NCI-H69 (cell line): ENCODE data around the gene CELF3.
"Not testable (repeated sequence)": the region's sequence is repeated elsewhere in the genome, so short reads cannot be mapped to it uniquely, and the experiment has no call there.

Source experiments
- DNase-seq: peaks from one replicate; lab custom pipeline; 2025; lab: John Stamatoyannopoulos, UW

The CELF3 gene

GRCh38 chr1:151703813-151704212, 12.8 kb downstream of the CELF3 start:
- DNase-seq = no peak

- no peak for DNase-seq
Observed at GRCh38 chr1:151702936-151703335, 13.7 kb downstream of the CELF3 start.

GRCh38 chr1:151701515-151701914, 15.1 kb downstream of the CELF3 start:
- DNase-seq = no peak

- DNase-seq = peak; percentile 65
Observed at GRCh38 chr1:151693057-151693651, 23.4 kb downstream of the CELF3 start.

GRCh38 chr1:151692226-151692625, 24.4 kb downstream of the CELF3 start:
- no peak for DNase-seq

GRCh38 chr1:151689494-151689893, 27.1 kb downstream of the CELF3 start:
- no peak for DNase-seq

- no peak for DNase-seq
Observed at GRCh38 chr1:151686561-151686960, 30.0 kb downstream of the CELF3 start.

GRCh38 chr1:151684128-151684527, 32.5 kb downstream of the CELF3 start:
- DNase-seq = no peak

- DNase-seq = not testable (repeated sequence)
Observed at GRCh38 chr1:151682901-151683300, 33.7 kb downstream of the CELF3 start.

GRCh38 chr1:151681923-151682322, 34.7 kb downstream of the CELF3 start:
- DNase-seq = no peak

- DNase-seq = no peak
Observed at GRCh38 chr1:151680826-151681225, 35.8 kb downstream of the CELF3 start.

GRCh38 chr1:151680391-151680790, 36.2 kb downstream of the CELF3 start:
- DNase-seq = no peak

- DNase-seq = no peak
Observed at GRCh38 chr1:151673407-151673806, 43.2 kb downstream of the CELF3 start.

GRCh38 chr1:151670036-151670675, 46.4 kb downstream of the CELF3 start:
- DNase-seq = not testable (repeated sequence)

GRCh38 chr1:151668090-151668489, 48.5 kb downstream of the CELF3 start:
- DNase-seq = no peak

- DNase-seq = no peak
Observed at GRCh38 chr1:151661751-151662150, 54.9 kb downstream of the CELF3 start.

GRCh38 chr1:151655371-151655770, 61.2 kb downstream of the CELF3 start:
- DNase-seq = no peak

- DNase-seq = no peak
Observed at GRCh38 chr1:151653397-151653796, 63.2 kb downstream of the CELF3 start.
